ENCODE results near the gene SCYGR8. TPM values are rescaled to one million over a fixed set of nuclear protein-coding genes. Genes with fewer than 3 reads are reported as not detected.

Gene SCYGR8
- total RNA-seq, 1 experiment from 2014 or later, result not detected

DNA sequence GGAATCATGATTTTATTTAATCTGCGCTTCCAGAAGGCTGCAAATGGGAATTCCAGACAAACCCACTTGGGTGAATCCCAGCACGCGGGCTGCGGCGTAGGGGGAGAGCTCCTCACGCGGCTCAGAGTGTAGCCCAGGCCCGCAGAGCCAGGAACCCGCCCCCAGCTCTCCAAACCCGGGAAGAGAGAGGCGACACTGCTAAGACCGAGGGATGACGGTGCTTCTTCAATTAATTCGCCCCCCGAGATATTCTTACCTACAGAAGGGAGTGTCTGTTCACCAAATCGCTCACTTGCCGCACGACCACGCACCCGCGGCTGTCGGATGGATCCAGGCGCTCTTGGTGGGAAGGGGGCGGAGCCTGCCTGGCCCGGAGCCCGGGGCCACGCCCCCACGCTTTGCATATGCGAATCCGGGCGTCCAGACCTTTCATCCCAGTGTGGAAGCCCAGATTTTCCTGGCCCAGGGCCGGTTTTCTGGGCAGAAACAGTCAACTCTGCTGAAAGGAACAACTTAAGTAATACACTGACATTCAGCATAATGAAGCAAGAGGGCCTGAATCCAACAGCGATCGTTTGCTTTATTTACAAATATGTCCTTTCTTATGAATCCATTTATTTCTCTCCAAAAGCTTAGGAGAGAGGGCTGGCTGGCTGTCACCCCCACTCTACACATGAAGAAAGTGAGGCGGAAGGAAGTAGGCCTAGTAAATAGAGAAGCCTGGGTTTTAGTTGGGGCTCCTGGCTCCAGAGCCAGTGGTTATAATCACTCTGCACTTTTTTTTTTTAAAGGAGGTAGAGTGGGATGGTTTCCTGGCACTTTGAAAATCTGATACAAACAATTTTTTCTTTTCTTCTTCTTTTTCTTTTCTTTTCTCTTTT, 27.8 kb upstream of the SCYGR8 start, which contains the start of gene SLC19A3:
SLC19A3 (minus strand) TSS at position 342 of the 881 bp plus-strand sequence. CDS start 15,710 bp downstream, outside the sequence.
- no peaks in the 10 kb centered on the region for H3K36me3 ChIP-seq (ENCODE audit: control insufficient read depth in 1 of 2, insufficient read depth in 2 of 2, low read length in 2 of 2)
- H4K20me1 ChIP-seq (ENCODE audit: insufficient read depth), result no peaks in the 10 kb centered on the region
- no peak within 1 kb of the TSS for H2AFZ ChIP-seq (ENCODE audit: low read depth, low read length, poor library complexity, severe bottlenecking)
- no peak within 1 kb of the TSS for H3K4me2 ChIP-seq (ENCODE audit: low read length)
- no peaks in the 10 kb centered on the region for H3K27me3 ChIP-seq (ENCODE audit: insufficient read depth, low read length)
- H3K27ac ChIP-seq (ENCODE audit: low read depth, low read length), result no peak within 1 kb of the TSS
- CTCF ChIA-PET, result no interaction called here
- no peaks in the 10 kb centered on the region for H3K9me2 ChIP-seq (ENCODE audit: insufficient read depth)
- no peaks in the 10 kb centered on the region for H3K9me3 ChIP-seq (ENCODE audit: control insufficient read depth in 1 of 2, insufficient read depth in 1 of 2, low read depth in 1 of 2, low read length in 2 of 2)
- H3K9ac ChIP-seq (ENCODE audit: low read length), result no peak within 1 kb of the TSS
- ATAC-seq, result no peak
- DNase-seq (ENCODE audit: low read depth, low spot score), result no peak
- no peaks in the 10 kb centered on the region for H3K4me1 ChIP-seq (ENCODE audit: control insufficient read depth in 1 of 2, insufficient read depth in 2 of 2, low read length in 2 of 2)
- no peak within 1 kb of the TSS for H3K4me3 ChIP-seq (replicated peaks in 1 of 2; ENCODE audit: low read depth in 1 of 2, low read length in 2 of 2)
- TF ChIP-seq POLR2A (IDR thresholded peaks at IDR 0.05; ENCODE audit: borderline replicate concordance, extremely low read depth, insufficient read depth, insufficient read length), result no peak
- BruUV-seq (replicated peaks), result no TSS peak
- intact Hi-C loops (cut with micrococcal nuclease), result no loop called here
- RAD21 ChIA-PET (ENCODE audit: low non-redundant PET in 1 of 2, low total read pairs in 2 of 2, uncharacterized antibody in 2 of 2, unreplicated experiment in 2 of 2), result no interaction called here
- no peaks in the 10 kb centered on the region for H3K79me2 ChIP-seq (ENCODE audit: insufficient read depth, low read length)
- POLR2A ChIA-PET, result no interaction called here

DNA sequence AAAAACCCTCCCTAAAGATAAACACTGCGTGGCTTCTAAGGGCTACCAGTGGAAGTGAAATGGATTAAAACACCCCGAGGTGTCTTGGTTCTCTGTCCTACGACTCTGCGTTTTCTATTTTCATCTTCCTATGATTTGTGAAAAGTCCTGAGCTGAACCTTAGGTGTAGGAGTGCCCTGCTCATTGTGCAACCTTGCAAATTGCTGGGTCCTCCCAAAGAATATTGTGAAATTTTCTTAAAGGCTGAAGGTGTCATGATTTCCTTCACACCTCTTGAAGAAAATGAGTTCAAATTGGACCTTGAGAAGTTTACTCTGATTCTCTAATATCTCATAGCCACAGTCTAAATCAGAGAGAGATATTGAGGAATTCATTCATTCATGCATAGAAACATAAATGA, 26.1 kb upstream of the SCYGR8 start:
- intact Hi-C loops (cut with micrococcal nuclease), result no loop called here

More for the DNA sequence above, 26.1 kb upstream of the SCYGR8 start:
- H3K27me3 ChIP-seq (ENCODE audit: insufficient read depth, low read length), result no peaks in the 10 kb centered on the region
- POLR2A ChIA-PET, result no interaction called here
- DNase-seq (ENCODE audit: low read depth, low spot score) (no peak), ATAC-seq (no peak)
- H3K4me3 ChIP-seq (replicated peaks in 1 of 2; ENCODE audit: low read depth in 1 of 2, low read length in 2 of 2), result no peak overlapping the region
- TF ChIP-seq, protein P1, sequence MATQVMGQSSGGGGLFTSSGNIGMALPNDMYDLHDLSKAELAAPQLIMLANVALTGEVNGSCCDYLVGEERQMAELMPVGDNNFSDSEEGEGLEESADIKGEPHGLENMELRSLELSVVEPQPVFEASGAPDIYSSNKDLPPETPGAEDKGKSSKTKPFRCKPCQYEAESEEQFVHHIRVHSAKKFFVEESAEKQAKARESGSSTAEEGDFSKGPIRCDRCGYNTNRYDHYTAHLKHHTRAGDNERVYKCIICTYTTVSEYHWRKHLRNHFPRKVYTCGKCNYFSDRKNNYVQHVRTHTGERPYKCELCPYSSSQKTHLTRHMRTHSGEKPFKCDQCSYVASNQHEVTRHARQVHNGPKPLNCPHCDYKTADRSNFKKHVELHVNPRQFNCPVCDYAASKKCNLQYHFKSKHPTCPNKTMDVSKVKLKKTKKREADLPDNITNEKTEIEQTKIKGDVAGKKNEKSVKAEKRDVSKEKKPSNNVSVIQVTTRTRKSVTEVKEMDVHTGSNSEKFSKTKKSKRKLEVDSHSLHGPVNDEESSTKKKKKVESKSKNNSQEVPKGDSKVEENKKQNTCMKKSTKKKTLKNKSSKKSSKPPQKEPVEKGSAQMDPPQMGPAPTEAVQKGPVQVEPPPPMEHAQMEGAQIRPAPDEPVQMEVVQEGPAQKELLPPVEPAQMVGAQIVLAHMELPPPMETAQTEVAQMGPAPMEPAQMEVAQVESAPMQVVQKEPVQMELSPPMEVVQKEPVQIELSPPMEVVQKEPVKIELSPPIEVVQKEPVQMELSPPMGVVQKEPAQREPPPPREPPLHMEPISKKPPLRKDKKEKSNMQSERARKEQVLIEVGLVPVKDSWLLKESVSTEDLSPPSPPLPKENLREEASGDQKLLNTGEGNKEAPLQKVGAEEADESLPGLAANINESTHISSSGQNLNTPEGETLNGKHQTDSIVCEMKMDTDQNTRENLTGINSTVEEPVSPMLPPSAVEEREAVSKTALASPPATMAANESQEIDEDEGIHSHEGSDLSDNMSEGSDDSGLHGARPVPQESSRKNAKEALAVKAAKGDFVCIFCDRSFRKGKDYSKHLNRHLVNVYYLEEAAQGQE (IDR thresholded peaks at IDR 0.05; ENCODE audit: low read depth), result no peak
- TF ChIP-seq YY1 (IDR thresholded peaks at IDR 0.05; ENCODE audit: extremely low read depth, insufficient replicate concordance, low read depth, low read length) (no peak), ZNF274 (IDR thresholded peaks at IDR 0.05; ENCODE audit: low read depth, low read length) (no peak), SRF (IDR thresholded peaks at IDR 0.05; ENCODE audit: low read depth) (no peak), EGR1 (IDR thresholded peaks at IDR 0.05; ENCODE audit: low read depth) (no peak)
- TF ChIP-seq, protein P2, sequence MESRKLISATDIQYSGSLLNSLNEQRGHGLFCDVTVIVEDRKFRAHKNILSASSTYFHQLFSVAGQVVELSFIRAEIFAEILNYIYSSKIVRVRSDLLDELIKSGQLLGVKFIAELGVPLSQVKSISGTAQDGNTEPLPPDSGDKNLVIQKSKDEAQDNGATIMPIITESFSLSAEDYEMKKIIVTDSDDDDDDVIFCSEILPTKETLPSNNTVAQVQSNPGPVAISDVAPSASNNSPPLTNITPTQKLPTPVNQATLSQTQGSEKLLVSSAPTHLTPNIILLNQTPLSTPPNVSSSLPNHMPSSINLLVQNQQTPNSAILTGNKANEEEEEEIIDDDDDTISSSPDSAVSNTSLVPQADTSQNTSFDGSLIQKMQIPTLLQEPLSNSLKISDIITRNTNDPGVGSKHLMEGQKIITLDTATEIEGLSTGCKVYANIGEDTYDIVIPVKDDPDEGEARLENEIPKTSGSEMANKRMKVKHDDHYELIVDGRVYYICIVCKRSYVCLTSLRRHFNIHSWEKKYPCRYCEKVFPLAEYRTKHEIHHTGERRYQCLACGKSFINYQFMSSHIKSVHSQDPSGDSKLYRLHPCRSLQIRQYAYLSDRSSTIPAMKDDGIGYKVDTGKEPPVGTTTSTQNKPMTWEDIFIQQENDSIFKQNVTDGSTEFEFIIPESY (IDR thresholded peaks at IDR 0.05; ENCODE audit: extremely low read depth, insufficient replicate concordance, low read length), result no peak
- H3K4me1 ChIP-seq (ENCODE audit: control insufficient read depth in 1 of 2, insufficient read depth in 2 of 2, low read length in 2 of 2), result no peaks in the 10 kb centered on the region
- no peaks in the 10 kb centered on the region for H3K79me2 ChIP-seq (ENCODE audit: insufficient read depth, low read length)
- H3K9ac ChIP-seq (ENCODE audit: low read length), result no peak overlapping the region
- H2AFZ ChIP-seq (ENCODE audit: low read depth, low read length, poor library complexity, severe bottlenecking), result no peak overlapping the region
- no peaks in the 10 kb centered on the region for H3K9me3 ChIP-seq (ENCODE audit: control insufficient read depth in 1 of 2, insufficient read depth in 1 of 2, low read depth in 1 of 2, low read length in 2 of 2)
- RAD21 ChIA-PET (ENCODE audit: low non-redundant PET in 1 of 2, low total read pairs in 2 of 2, uncharacterized antibody in 2 of 2, unreplicated experiment in 2 of 2), result no interaction called here
- H3K27ac ChIP-seq (ENCODE audit: low read depth, low read length), result no peak overlapping the region
- no peaks in the 10 kb centered on the region for H3K9me2 ChIP-seq (ENCODE audit: insufficient read depth)
- H3K36me3 ChIP-seq (ENCODE audit: control insufficient read depth in 1 of 2, insufficient read depth in 2 of 2, low read length in 2 of 2), result no peaks in the 10 kb centered on the region
- CTCF ChIA-PET, result no interaction called here
- H3K4me2 ChIP-seq (ENCODE audit: low read length), result no peak overlapping the region
- no TSS peak for BruUV-seq (replicated peaks)
- H4K20me1 ChIP-seq (ENCODE audit: insufficient read depth), result no peaks in the 10 kb centered on the region

Data from HCT116 (cell line).